HEK293 (cell line): Measurements from ENCODE around the gene LRP10.
A peak's percentile ranks its signal among the peaks of the same experiment; 100 is the strongest.

Experiments
- CTCF ChIA-PET: fragments of 350-600 bp; formaldehyde crosslinking; extraction: SDS; loops from one replicate; lab custom pipeline; 2021; ENCODE audit warnings: antibody characterized with exemption; lab: Yijun Ruan, JAX
- POLR2A ChIA-PET: fragments of 300-600 bp; formaldehyde crosslinking; extraction: SDS; loops from one replicate; lab custom pipeline; 2020; ENCODE audit warnings: antibody characterized with exemption, inconsistent platforms; lab: Yijun Ruan, JAX
- H3K27ac ChIP-seq: fragments of 200-500 bp; sonication (Bioruptor generic); 2 replicates; pipeline ENCODE4 v1.5.1; 2014; ENCODE audit warnings: low read depth, low read length, control low read depth, inconsistent platforms; ENCODE audit errors: extremely low read depth
- H3K36me3 ChIP-seq, 2 experiments: fragments of 200-500 bp in 1 of 2; sonication (Bioruptor generic) in 1 of 2; 1 replicate in 1 of 2; 2 replicates in 1 of 2; pipeline ENCODE4 v1.5.1; 2014 to 2017; ENCODE audit warnings: inconsistent platforms in 2 of 2, low read length in 2 of 2; ENCODE audit not compliant: control insufficient read depth in 2 of 2, insufficient read depth in 1 of 2
- H3K4me1 ChIP-seq: fragments of 200-500 bp; sonication (Bioruptor generic); 2 replicates; pipeline ENCODE4 v1.5.1; 2014; ENCODE audit warnings: mild to moderate bottlenecking, low read length, inconsistent platforms; ENCODE audit not compliant: control insufficient read depth, insufficient read depth
- H3K4me3 ChIP-seq: 2 replicates; pipeline ENCODE4 v1.5.1; 2011; ENCODE audit warnings: low read depth, mild to moderate bottlenecking, control low read depth, low read length, moderate library complexity
- H3K9me3 ChIP-seq: fragments of 200-500 bp; sonication (Bioruptor generic); 2 replicates; pipeline ENCODE4 v1.5.1; 2014; ENCODE audit warnings: low read depth, low read length, inconsistent platforms; ENCODE audit not compliant: control insufficient read depth, insufficient read depth
- GLIS1 ChIP-seq: fragments of 450-650 bp; formaldehyde crosslinking; IDR thresholded peaks from 2 replicates; pipeline ENCODE4 v1.5.1; 2016; ENCODE audit warnings: missing biosample characterization, missing genetic modification characterization
- GLIS2 ChIP-seq: fragments of 450-650 bp; formaldehyde crosslinking; IDR thresholded peaks from 2 replicates; pipeline ENCODE4 v1.5.1; 2016; ENCODE audit warnings: missing biosample characterization, missing genetic modification characterization
- MYNN ChIP-seq: fragments of 450-650 bp; formaldehyde crosslinking; IDR thresholded peaks from 2 replicates; pipeline ENCODE4 v1.5.1; 2016; ENCODE audit warnings: missing biosample characterization, missing genetic modification characterization, borderline replicate concordance
- PRDM1 ChIP-seq: fragments of 450-650 bp; formaldehyde crosslinking; IDR thresholded peaks from 2 replicates; pipeline ENCODE4; 2016; ENCODE audit warnings: missing biosample characterization, missing genetic modification characterization
- PRDM10 ChIP-seq: fragments of 450-650 bp; formaldehyde crosslinking; IDR thresholded peaks from 2 replicates; pipeline ENCODE4 v1.5.1; 2016; ENCODE audit warnings: missing biosample characterization, missing genetic modification characterization
- RBAK ChIP-seq: fragments of 450-650 bp; formaldehyde crosslinking; IDR thresholded peaks from 2 replicates; pipeline ENCODE4 v1.5.1; 2016; ENCODE audit warnings: missing biosample characterization, missing genetic modification characterization
- TRIM28 ChIP-seq: IDR thresholded peaks from 2 replicates; pipeline ENCODE4 v1.6.1; 2011; ENCODE audit warnings: low read length, control low read depth, borderline replicate concordance
- WT1 ChIP-seq: fragments of 450-650 bp; formaldehyde crosslinking; IDR thresholded peaks from 2 replicates; pipeline ENCODE4 v1.5.1; 2016; ENCODE audit warnings: missing biosample characterization, missing genetic modification characterization
- ZFHX2 ChIP-seq: fragments of 450-650 bp; formaldehyde crosslinking; conservative IDR thresholded peaks from 2 replicates; pipeline ENCODE4 v1.5.1; 2016; ENCODE audit warnings: missing biosample characterization, missing genetic modification characterization
- ZNF121 ChIP-seq: fragments of 450-650 bp; formaldehyde crosslinking; IDR thresholded peaks from 2 replicates; pipeline ENCODE4 v1.5.1; 2016; ENCODE audit warnings: missing biosample characterization, missing genetic modification characterization
- ZNF202 ChIP-seq: fragments of 450-650 bp; formaldehyde crosslinking; IDR thresholded peaks from 2 replicates; pipeline ENCODE4 v1.5.1; 2016; ENCODE audit warnings: missing biosample characterization, missing genetic modification characterization, borderline replicate concordance
- ZNF214 ChIP-seq: fragments of 450-650 bp; formaldehyde crosslinking; IDR thresholded peaks from 2 replicates; pipeline ENCODE4 v1.5.1; 2017; ENCODE audit warnings: missing biosample characterization, mild to moderate bottlenecking, missing genetic modification characterization, borderline replicate concordance
- ZNF23 ChIP-seq: fragments of 450-650 bp; formaldehyde crosslinking; IDR thresholded peaks from 2 replicates; pipeline ENCODE4 v1.5.1; 2016; ENCODE audit warnings: missing biosample characterization, missing genetic modification characterization, borderline replicate concordance
- ZNF366 ChIP-seq: fragments of 450-650 bp; formaldehyde crosslinking; conservative IDR thresholded peaks from 2 replicates; pipeline ENCODE4 v1.5.1; 2016; ENCODE audit warnings: missing biosample characterization, missing genetic modification characterization
- ZNF600 ChIP-seq: fragments of 450-650 bp; formaldehyde crosslinking; IDR thresholded peaks from 2 replicates; pipeline ENCODE4 v1.5.1; 2016; ENCODE audit warnings: missing biosample characterization, missing genetic modification characterization
- ZNF677 ChIP-seq: fragments of 450-650 bp; IDR thresholded peaks from 2 replicates; pipeline ENCODE4 v1.5.0; 2018; ENCODE audit warnings: missing biosample characterization, mild to moderate bottlenecking, missing genetic modification characterization, moderate library complexity
- ZNF701 ChIP-seq: fragments of 450-650 bp; formaldehyde crosslinking; IDR thresholded peaks from 2 replicates; pipeline ENCODE4 v1.5.1; 2016; ENCODE audit warnings: missing biosample characterization, missing genetic modification characterization
- ZNF707 ChIP-seq: fragments of 450-650 bp; formaldehyde crosslinking; IDR thresholded peaks from 2 replicates; pipeline ENCODE4 v1.5.1; 2016; ENCODE audit warnings: missing biosample characterization, missing genetic modification characterization
- ZNF843 ChIP-seq: fragments of 450-650 bp; formaldehyde crosslinking; IDR thresholded peaks from 2 replicates; pipeline ENCODE4 v1.5.1; 2016; ENCODE audit warnings: missing biosample characterization, missing genetic modification characterization
- TF ChIP-seq, protein P1 (sequence below): fragments of 450-650 bp; formaldehyde crosslinking; IDR thresholded peaks from 2 replicates; pipeline ENCODE4 v1.5.1; 2017; ENCODE audit warnings: missing biosample characterization, missing genetic modification characterization

The LRP10 gene

DNA sequence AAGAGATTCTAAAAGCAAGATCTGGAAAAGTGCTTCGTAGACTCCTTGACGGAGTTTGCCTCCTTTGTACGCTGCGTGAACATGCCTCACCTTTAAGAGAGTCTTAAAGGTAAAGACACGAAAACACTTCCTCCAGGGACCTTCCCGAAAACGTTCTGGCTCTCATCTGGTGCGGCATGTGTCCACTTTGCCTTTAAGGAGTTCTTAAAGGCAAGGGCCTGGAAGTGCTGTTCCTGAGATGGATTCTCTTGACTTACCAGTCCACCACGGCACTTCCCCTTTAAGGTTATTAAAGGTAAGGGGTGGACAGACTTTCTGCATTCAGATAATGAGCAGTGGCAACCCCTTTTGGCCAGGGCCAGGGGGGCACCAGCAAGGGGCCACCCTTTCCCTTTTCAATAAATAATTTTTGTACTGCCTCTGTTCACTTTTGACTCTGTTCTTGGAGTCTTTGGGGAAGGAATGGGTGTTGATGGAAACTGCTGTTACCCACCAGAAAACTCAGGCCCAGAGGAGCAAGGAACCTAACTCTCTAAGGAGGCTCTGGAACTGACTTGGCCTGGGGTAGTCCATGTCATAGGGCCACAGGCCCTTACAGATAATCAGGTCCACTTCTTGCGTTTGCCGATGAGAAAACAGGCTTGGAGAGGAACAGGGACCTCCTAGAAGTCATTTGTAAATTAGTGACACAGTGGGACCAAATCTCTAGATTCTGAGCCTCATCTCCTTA, 15.9 kb downstream of the LRP10 start (continued):
- TF ChIP-seq TRIM28 (no peak; the same call in 1 of the 2 replicates), PRDM10 (tag by site-specific recombination) (0 out of 2 replicates have a peak, but pooled peaks have one; percentile 37), ZNF600 (peak; percentile 80)

- POLR2A ChIA-PET, result interaction anchor here (1.4 kb wide), 1 partner anchor 9 kb away, joined by 4 read pairs; no protein-coding TSS in a partner anchor
- peak overlapping the region; percentile 55 for H3K4me3 ChIP-seq
These were observed 16.4 kb downstream of the LRP10 start for GRCh38 chr14:22887990-22888378.

GRCh38 chr14:22888662-22889061, 17.1 kb downstream of the LRP10 start:
- Histone ChIP-seq H3K9me3 (no peaks in the 10 kb centered on the region), H3K27ac (no peak overlapping the region), H3K4me3 (no peak overlapping the region), H3K36me3 (no peaks in the 10 kb centered on the region), H3K4me1 (peaks cover under 1% of the 10 kb centered on the region; the same call in 1 of the 2 replicates)
- ChIA-PET POLR2A (interaction anchor here (0.6 to 1.4 kb wide), 3 partner anchors 8 to 18 kb away, joined by 3 to 4 read pairs (median 3); partner anchors contain the start of gene LRP10), CTCF (interaction anchor here (0.6 to 7.8 kb wide), 5 partner anchors 11 to 334 kb away, joined by 3 to 43 read pairs (median 3); no protein-coding TSS in a partner anchor)
- TF ChIP-seq RBAK (tag by site-specific recombination), result no peak
- TF ChIP-seq ZNF121 (tag by site-specific recombination), result 0 out of 2 replicates have a peak, but pooled peaks have one; percentile 16

More at GRCh38 chr14:22887990-22888378, 16.4 kb downstream of the LRP10 start:
- H3K27ac ChIP-seq, result peak overlapping the region; percentile 78
- CTCF ChIA-PET, result interaction anchor here (1.0 to 7.8 kb wide), 3 partner anchors 12 to 65 kb away, joined by 3 to 43 read pairs (median 26); no protein-coding TSS in a partner anchor
- peaks cover 6% of the 10 kb centered on the region for H3K4me1 ChIP-seq
- no peaks in the 10 kb centered on the region for H3K36me3 ChIP-seq
- TF ChIP-seq ZNF677 (tag by site-specific recombination), result no peak
- TF ChIP-seq GLIS1 (tag by site-specific recombination), result peak; percentile 32
- no peak for TF ChIP-seq ZNF701 (tag by site-specific recombination)
- peak; percentile 44; the same call in 1 of the 2 replicates for TF ChIP-seq ZFHX2 (tag by site-specific recombination)
- no peaks in the 10 kb centered on the region for H3K9me3 ChIP-seq

GRCh38 chr14:22890416-22890815, 18.9 kb downstream of the LRP10 start:
- POLR2A ChIA-PET, result interaction anchor here (0.6 kb wide), 1 partner anchor 77 kb away, joined by 5 read pairs; no protein-coding TSS in a partner anchor
- Histone ChIP-seq H3K4me1 (no peaks in the 10 kb centered on the region), H3K36me3 (no peaks in the 10 kb centered on the region), H3K9me3 (no peaks in the 10 kb centered on the region), H3K4me3 (no peak overlapping the region), H3K27ac (no peak overlapping the region)
- TF ChIP-seq ZNF600 (0 out of 2 replicates have a peak, but pooled peaks have one; percentile 6), GLIS2 (tag by site-specific recombination) (no peak)
- CTCF ChIA-PET, result interaction anchor here (0.6 to 7.8 kb wide), 8 partner anchors 10 to 333 kb away, joined by 3 to 43 read pairs (median 3); no protein-coding TSS in a partner anchor

- no peak overlapping the region for H3K27ac ChIP-seq
- ChIA-PET POLR2A (no interaction called here), CTCF (interaction anchor here (0.5 to 1.0 kb wide), 2 partner anchors 9 to 10 kb away, joined by 3 read pairs; no protein-coding TSS in a partner anchor)
- no peak overlapping the region for H3K4me3 ChIP-seq
- H3K9me3 ChIP-seq, result no peaks in the 10 kb centered on the region
- H3K4me1 ChIP-seq, result no peaks in the 10 kb centered on the region
- no peaks in the 10 kb centered on the region for H3K36me3 ChIP-seq
- TF ChIP-seq ZNF707 (tag by site-specific recombination) (no peak), ZNF23 (no peak), PRDM1 (no peak), WT1 (tag by site-specific recombination) (no peak), ZNF202 (no peak), MYNN (no peak), ZNF214 (tag by site-specific recombination) (no peak), ZNF843 (tag by site-specific recombination) (no peak), ZNF366 (no peak)
- TF ChIP-seq, protein P1, sequence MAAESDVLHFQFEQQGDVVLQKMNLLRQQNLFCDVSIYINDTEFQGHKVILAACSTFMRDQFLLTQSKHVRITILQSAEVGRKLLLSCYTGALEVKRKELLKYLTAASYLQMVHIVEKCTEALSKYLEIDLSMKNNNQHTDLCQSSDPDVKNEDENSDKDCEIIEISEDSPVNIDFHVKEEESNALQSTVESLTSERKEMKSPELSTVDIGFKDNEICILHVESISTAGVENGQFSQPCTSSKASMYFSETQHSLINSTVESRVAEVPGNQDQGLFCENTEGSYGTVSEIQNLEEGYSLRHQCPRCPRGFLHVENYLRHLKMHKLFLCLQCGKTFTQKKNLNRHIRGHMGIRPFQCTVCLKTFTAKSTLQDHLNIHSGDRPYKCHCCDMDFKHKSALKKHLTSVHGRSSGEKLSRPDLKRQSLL (tag by site-specific recombination), result no peak
These were observed 20.9 kb downstream of the LRP10 start for GRCh38 chr14:22892488-22892887.
